Lung (tissue), 12 donors: Measurements from ENCODE around the gene CDH16. TPM values are rescaled to one million over a fixed set of nuclear protein-coding genes. Genes with fewer than 3 reads are reported as not detected.

Experiments used
- ATAC-seq: fragments of 200-7000 bp; cut with Tn5 transposase; one replicate; pipeline ENCODE4 v1.9.1; 2020; ENCODE audit warnings: moderate number of reproducible peaks; ENCODE audit not compliant: insufficient read depth, low FRiP score
- DNase-seq, 3 donors: peaks; one replicate each; pipeline ENCODE4 v3.0.0-alpha.2; 2013 to 2017
- H3K27ac ChIP-seq, 2 donors: one replicate each; pipeline ENCODE4 v1.5.1; 2013; ENCODE audit warnings: mild to moderate bottlenecking in 2 of 2, moderate library complexity in 2 of 2, control low read depth in 1 of 2, inconsistent platforms in 1 of 2, low read depth in 1 of 2, low read length in 1 of 2
- H3K27me3 ChIP-seq, 3 donors: one replicate each; pipeline ENCODE4 v1.5.1; 2013; ENCODE audit warnings: low read length in 2 of 3; ENCODE audit not compliant: control insufficient read depth in 3 of 3, insufficient read depth in 3 of 3
- H3K36me3 ChIP-seq, 4 donors: one replicate each; pipeline ENCODE4 v1.5.1; 2013; ENCODE audit warnings: low read length in 4 of 4, mild to moderate bottlenecking in 1 of 4, moderate library complexity in 1 of 4; ENCODE audit not compliant: control insufficient read depth in 4 of 4, insufficient read depth in 4 of 4
- H3K4me1 ChIP-seq, 5 donors: one replicate each; pipeline ENCODE4 v1.5.1; 2013; ENCODE audit warnings: low read length in 5 of 5, mild to moderate bottlenecking in 2 of 5, moderate library complexity in 1 of 5; ENCODE audit not compliant: control insufficient read depth in 5 of 5, insufficient read depth in 5 of 5
- H3K4me3 ChIP-seq: one replicate; pipeline ENCODE4 v1.5.1; 2013; ENCODE audit warnings: mild to moderate bottlenecking, control low read depth, moderate library complexity
- H3K9ac ChIP-seq, 2 donors: one replicate each; pipeline ENCODE4 v1.5.1; 2013; ENCODE audit warnings: low read length in 2 of 2, control low read depth in 1 of 2; ENCODE audit not compliant: insufficient read depth in 1 of 2
- H3K9me3 ChIP-seq, 4 donors: one replicate each; pipeline ENCODE4 v1.5.1; 2013; ENCODE audit warnings: low read length in 3 of 4, mild to moderate bottlenecking in 1 of 4, moderate library complexity in 1 of 4; ENCODE audit not compliant: control insufficient read depth in 4 of 4, insufficient read depth in 3 of 4
- CTCF ChIP-seq: IDR thresholded peaks from 2 replicates; pipeline ENCODE4 v1.5.1; 2012; ENCODE audit warnings: mild to moderate bottlenecking; ENCODE audit errors: control extremely low read depth, extremely low read depth
- WGBS, 2 donors: extraction: QIAGEN DNeasy Blood & Tissue Kit; methylation state at CpG; one replicate each; pipeline ENCODE4 v1.1.7; 2013; 5-methylcytosine and 5-hydroxymethylcytosine counted together
- polyA plus RNA-seq, 2 donors: library from polyadenylated mRNA; stranded (reverse); fragments of 200-250 nt; gene quantifications; one replicate each; pipeline ENCODE4 v1.2.1, GENCODE V29; 2013
- total RNA-seq, 2 donors: library from RNA; depleted of rRNA in 1 of 2; stranded (reverse); fragments of >200 nt in 1 of 2; gene quantifications; one replicate each; pipeline ENCODE4 v1.2.1, GENCODE V29; 2014 to 2021
- donor health status: control.
- donor health status: control.
- donor health status: Bipolar disorder and iron deficiency.
- donor health status: healthy.
- donor health status: DM: yes; HTN: yes; CAD: no.

CDH16 gene
- total and polyA plus RNA-seq, 4 donors = 0.25 to 1.7 (median 0.64) TPM; not detected in 1

- H3K36me3 ChIP-seq = no peaks in the 10 kb centered on the region
- TF ChIP-seq CTCF = no peak
- 94 to 97% methylated on average over 7 of the region's 7 CpGs for WGBS, 2 donors
- H3K9me3 ChIP-seq = no peaks in the 10 kb centered on the region
- no peak for DNase-seq
- no peaks in the 10 kb centered on the region for H3K27me3 ChIP-seq
- no peak for ATAC-seq
- peaks cover 0 to 3% (median 0%) of the 10 kb centered on the region in 5 donors for H3K4me1 ChIP-seq
- H3K4me3 ChIP-seq = no peak overlapping the region
- H3K9ac ChIP-seq = no peak overlapping the region
- H3K27ac ChIP-seq = no peak overlapping the region
Observed at GRCh38 chr16:66914541-66914940, 4.1 kb downstream of the CDH16 start.

DNA sequence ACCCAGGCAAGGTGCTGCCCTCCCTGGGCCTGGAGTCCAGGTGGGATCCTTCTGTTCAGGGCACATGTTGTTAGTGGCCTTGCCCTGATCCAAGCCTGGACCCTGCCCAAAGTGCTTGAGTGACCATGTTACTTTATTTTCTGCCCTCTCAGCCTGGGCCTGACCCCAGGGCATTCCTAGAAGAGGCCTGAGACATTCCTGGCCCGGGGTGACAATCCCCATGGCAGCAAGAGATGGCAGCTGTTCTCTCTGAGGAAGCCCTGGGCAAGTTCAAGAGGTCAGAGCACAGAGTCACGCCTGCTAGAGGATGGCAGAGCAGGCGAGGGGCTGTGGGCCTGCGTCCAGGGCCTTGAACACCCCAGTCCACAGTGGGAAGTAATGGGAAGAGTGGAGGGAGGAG lies 5.0 kb downstream of the CDH16 start:
- Histone ChIP-seq H3K4me1 (peaks cover 0 to 2% (median 0%) of the 10 kb centered on the region in 5 donors), H3K4me3 (no peak overlapping the region), H3K9ac (no peak overlapping the region), H3K9me3 (no peaks in the 10 kb centered on the region), H3K27me3 (no peaks in the 10 kb centered on the region), H3K27ac (no peak overlapping the region), H3K36me3 (no peaks in the 10 kb centered on the region)
- no peak for TF ChIP-seq CTCF
- ATAC-seq (no peak), DNase-seq (no peak)
- WGBS, 2 donors = 83 to 89% methylated on average over 4 of the region's 4 CpGs

DNA sequence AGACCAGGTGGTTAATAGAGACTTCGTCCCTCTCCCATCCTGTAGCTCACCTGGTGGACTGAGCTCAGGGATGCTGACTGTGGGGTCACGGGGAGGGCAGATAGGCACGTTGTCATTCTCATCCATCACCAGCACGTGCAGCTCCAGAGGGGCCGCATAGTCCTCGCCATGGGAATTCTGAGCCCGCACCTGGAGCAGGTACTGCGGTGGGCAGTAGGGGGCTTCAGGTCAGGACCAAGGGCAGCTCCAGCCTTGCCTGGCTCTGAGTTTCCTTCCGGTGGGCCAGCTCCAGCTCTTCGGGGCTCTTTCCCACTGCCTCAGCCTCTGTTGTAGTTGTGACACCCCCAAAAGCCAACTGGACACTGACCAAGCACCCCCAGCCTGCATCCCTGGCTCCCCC lies 5.6 kb downstream of the CDH16 start:
- WGBS, 2 donors = 50 to 58% methylated on average over 10 of the region's 10 CpGs
- Histone ChIP-seq H3K27ac (no peak overlapping the region), H3K36me3 (no peaks in the 10 kb centered on the region), H3K4me3 (no peak overlapping the region), H3K9ac (no peak overlapping the region), H3K27me3 (no peaks in the 10 kb centered on the region), H3K9me3 (no peaks in the 10 kb centered on the region), H3K4me1 (no peaks in the 10 kb centered on the region)
- ATAC-seq (no peak), DNase-seq (no peak)
- no peak for TF ChIP-seq CTCF

GRCh38 chr16:66911801-66912200 lies 6.9 kb downstream of the CDH16 start:
- no peak for TF ChIP-seq CTCF
- peaks cover 0 to 6% (median 0%) of the 10 kb centered on the region in 5 donors for H3K4me1 ChIP-seq
- DNase-seq (no peak), ATAC-seq (no peak)
- no peaks in the 10 kb centered on the region for H3K27me3 ChIP-seq
- no peaks in the 10 kb centered on the region for H3K36me3 ChIP-seq
- WGBS, 2 donors = 92 to 93% methylated on average over 8 of the region's 8 CpGs
- H3K9ac ChIP-seq = no peak overlapping the region
- no peaks in the 10 kb centered on the region for H3K9me3 ChIP-seq
- no peak overlapping the region for H3K27ac ChIP-seq
- no peak overlapping the region for H3K4me3 ChIP-seq
